IMR-90 (cell line): ENCODE data around the gene TIGD4. TPM values are rescaled to one million over a fixed set of nuclear protein-coding genes. Genes with fewer than 3 reads are reported as not detected.

ENCODE experiments used
- ATAC-seq: fragments of 200-7000 bp; cut with Tn5 transposase; 2 replicates; pipeline ENCODE4 v1.9.1; 2020; ENCODE audit warnings: low read depth, mild to moderate bottlenecking, moderate library complexity
- BruUV-seq: library from RNA; stranded (reverse); fragments of 400-500 nt; replicated peaks from 2 replicates; lab custom pipeline; 2021; lab: Mats Ljungman, UMichigan
- CTCF ChIA-PET: fragments of 300-600 bp; formaldehyde crosslinking; extraction: SDS; loops from one replicate; lab custom pipeline; 2021; ENCODE audit warnings: antibody characterized with exemption; lab: Yijun Ruan, JAX
- POLR2A ChIA-PET: fragments of 300-600 bp; sonication (Branson Sonifier 250); formaldehyde crosslinking; loops from one replicate; lab custom pipeline; 2022; ENCODE audit warnings: antibody characterized with exemption; ENCODE audit not compliant: unreplicated experiment; lab: Charles Lee
- DNase-seq: peaks from one replicate; pipeline ENCODE4 v3.0.0; 2013
- H2AFZ ChIP-seq: replicated peaks from 2 replicates; pipeline ENCODE3; 2013; ENCODE audit warnings: low read length, mild to moderate bottlenecking; ENCODE audit not compliant: poor library complexity
- H2AK5ac ChIP-seq: 2 replicates; pipeline ENCODE4 v1.6.1; 2013; ENCODE audit warnings: low read depth, low read length, inconsistent platforms
- H2AK9ac ChIP-seq: replicated peaks from 2 replicates; pipeline ENCODE3; 2013; ENCODE audit warnings: mild to moderate bottlenecking, low read depth, low read length, moderate library complexity; ENCODE audit not compliant: poor library complexity
- H2BK120ac ChIP-seq: 2 replicates; pipeline ENCODE4 v1.6.1; 2013; ENCODE audit warnings: low read depth, low read length, inconsistent platforms
- H2BK15ac ChIP-seq: 3 replicates; pipeline ENCODE4 v1.6.1; 2013; ENCODE audit warnings: low read depth, low read length, inconsistent platforms
- H2BK20ac ChIP-seq: 2 replicates; pipeline ENCODE4 v1.6.1; 2013; ENCODE audit warnings: low read depth, mild to moderate bottlenecking, inconsistent platforms, low read length, moderate library complexity
- H2BK5ac ChIP-seq: 2 replicates; pipeline ENCODE4 v1.6.1; 2013; ENCODE audit warnings: mild to moderate bottlenecking, low read depth, low read length, inconsistent platforms; ENCODE audit not compliant: poor library complexity, severe bottlenecking
- H3K14ac ChIP-seq: replicated peaks from 2 replicates; pipeline ENCODE4 v1.6.1; 2013; ENCODE audit warnings: low read depth, low read length, inconsistent platforms
- H3K18ac ChIP-seq: 2 replicates; pipeline ENCODE4 v1.6.1; 2013; ENCODE audit warnings: low read depth, low read length, control low read depth
- H3K23ac ChIP-seq: 2 replicates; pipeline ENCODE4 v1.6.1; 2013; ENCODE audit warnings: low read depth, low read length, inconsistent platforms
- H3K27ac ChIP-seq: 2 replicates; pipeline ENCODE4 v1.5.1; 2013; ENCODE audit warnings: mild to moderate bottlenecking, control low read depth, low read length; ENCODE audit not compliant: insufficient read depth
- H3K27me3 ChIP-seq: 2 replicates; pipeline ENCODE4 v1.6.1; 2013; ENCODE audit warnings: low read length; ENCODE audit not compliant: control insufficient read depth, insufficient read depth
- H3K36me3 ChIP-seq: 2 replicates; pipeline ENCODE4 v1.6.1; 2013; ENCODE audit warnings: low read length, mixed read lengths; ENCODE audit not compliant: control insufficient read depth, insufficient read depth
- H3K4ac ChIP-seq: 2 replicates; pipeline ENCODE4 v1.6.1; 2013; ENCODE audit warnings: low read depth, low read length, inconsistent platforms
- H3K4me1 ChIP-seq: 2 replicates; pipeline ENCODE4 v1.6.1; 2013; ENCODE audit warnings: low read length, mixed read lengths; ENCODE audit not compliant: control insufficient read depth, insufficient read depth
- H3K4me2 ChIP-seq: 2 replicates; pipeline ENCODE4 v1.6.1; 2013; ENCODE audit warnings: low read depth, mild to moderate bottlenecking, control low read depth, low read length, moderate library complexity
- H3K4me3 ChIP-seq: 2 replicates; pipeline ENCODE4 v1.5.1; 2013; ENCODE audit warnings: low read depth, mild to moderate bottlenecking, control low read depth, low read length, moderate library complexity; ENCODE audit not compliant: insufficient read depth
- H3K56ac ChIP-seq: 2 replicates; pipeline ENCODE4 v1.6.1; 2013; ENCODE audit warnings: low read length, inconsistent platforms; ENCODE audit not compliant: insufficient read depth; ENCODE audit errors: extremely low read depth
- H3K79me1 ChIP-seq, 2 experiments: 2 replicates each; pipeline ENCODE4 v1.6.1; 2013; ENCODE audit warnings: low read length in 2 of 2, inconsistent platforms in 1 of 2, low read depth in 1 of 2
- H3K9ac ChIP-seq: 2 replicates; pipeline ENCODE4 v1.6.1; 2013; ENCODE audit warnings: low read depth, low read length, control low read depth
- H3K9me1 ChIP-seq: 2 replicates; pipeline ENCODE4 v1.6.1; 2013; ENCODE audit warnings: low read length, inconsistent platforms; ENCODE audit not compliant: insufficient read depth
- H3K9me3 ChIP-seq: 2 replicates; pipeline ENCODE4 v1.6.1; 2013; ENCODE audit warnings: low read length; ENCODE audit not compliant: control insufficient read depth, insufficient read depth
- H4K20me1 ChIP-seq: 2 replicates; pipeline ENCODE4 v1.6.1; 2013; ENCODE audit warnings: low read length, inconsistent platforms; ENCODE audit not compliant: insufficient read depth
- H4K5ac ChIP-seq: 2 replicates; pipeline ENCODE4 v1.6.1; 2013; ENCODE audit warnings: mild to moderate bottlenecking, low read depth, low read length, control low read depth
- H4K8ac ChIP-seq, 2 experiments: 2 replicates each; pipeline ENCODE4 v1.6.1; 2013; ENCODE audit warnings: low read depth in 2 of 2, low read length in 2 of 2, control low read depth in 1 of 2, inconsistent platforms in 1 of 2
- H4K91ac ChIP-seq: 2 replicates; pipeline ENCODE4 v1.6.1; 2013; ENCODE audit warnings: low read depth, low read length, inconsistent platforms; ENCODE audit not compliant: insufficient read depth
- ELK1 ChIP-seq: fragments of 150-350 bp; IDR thresholded peaks from 2 replicates; pipeline ENCODE4 v1.6.1; 2016; ENCODE audit warnings: low read depth, mild to moderate bottlenecking, low read length, moderate library complexity, borderline replicate concordance
- WGBS, 2 experiments: methylation state at CpG; one replicate each; pipeline versions ENCODE4 v1.1.5 to v1.1.7; 2013; ENCODE audit warnings: missing lambda C conversion rate in 2 of 2; ENCODE audit not compliant: insufficient read length in 1 of 2; ENCODE audit errors: extremely low coverage in 2 of 2; 5-methylcytosine and 5-hydroxymethylcytosine counted together
- dilution Hi-C: fragments of 300-500 bp; cut with HindIII; formaldehyde crosslinking; loops from one replicate; pipeline ENCODE4 v1.14.3; 2018; ENCODE audit warnings: low sequenced_read_pairs; ENCODE audit not compliant: unreplicated experiment
- in situ Hi-C: fragments of 300-500 bp; cut with MboI; formaldehyde crosslinking; loops from 3 replicates; pipeline ENCODE4 v1.14.3; 2019; ENCODE audit warnings: low sequenced_read_pairs, inconsistent platforms, mixed read lengths
- intact Hi-C: fragments of 100-400 bp; cut with micrococcal nuclease; formaldehyde crosslinking; loops from 2 replicates; pipeline ENCODE4 v1.10.0; 2022
- polyA plus RNA-seq, 3 experiments: library from polyadenylated mRNA; depleted of rRNA; stranded (reverse); fragments of >200 nt; gene quantifications; 2 replicates each; pipeline ENCODE4 v1.2.3, GENCODE V29; 2012; ENCODE audit warnings: low replicate concordance in 1 of 3
- total RNA-seq: library from RNA; depleted of rRNA; stranded (reverse); fragments of >200 nt; gene quantifications from 2 replicates; pipeline ENCODE4 v1.2.3, GENCODE V29; 2012

Gene TIGD4
- total and polyA plus RNA-seq, 2 of the 4 experiments (the other 2 are of a cell fraction), result 0.03 TPM; not detected in 1

DNA sequence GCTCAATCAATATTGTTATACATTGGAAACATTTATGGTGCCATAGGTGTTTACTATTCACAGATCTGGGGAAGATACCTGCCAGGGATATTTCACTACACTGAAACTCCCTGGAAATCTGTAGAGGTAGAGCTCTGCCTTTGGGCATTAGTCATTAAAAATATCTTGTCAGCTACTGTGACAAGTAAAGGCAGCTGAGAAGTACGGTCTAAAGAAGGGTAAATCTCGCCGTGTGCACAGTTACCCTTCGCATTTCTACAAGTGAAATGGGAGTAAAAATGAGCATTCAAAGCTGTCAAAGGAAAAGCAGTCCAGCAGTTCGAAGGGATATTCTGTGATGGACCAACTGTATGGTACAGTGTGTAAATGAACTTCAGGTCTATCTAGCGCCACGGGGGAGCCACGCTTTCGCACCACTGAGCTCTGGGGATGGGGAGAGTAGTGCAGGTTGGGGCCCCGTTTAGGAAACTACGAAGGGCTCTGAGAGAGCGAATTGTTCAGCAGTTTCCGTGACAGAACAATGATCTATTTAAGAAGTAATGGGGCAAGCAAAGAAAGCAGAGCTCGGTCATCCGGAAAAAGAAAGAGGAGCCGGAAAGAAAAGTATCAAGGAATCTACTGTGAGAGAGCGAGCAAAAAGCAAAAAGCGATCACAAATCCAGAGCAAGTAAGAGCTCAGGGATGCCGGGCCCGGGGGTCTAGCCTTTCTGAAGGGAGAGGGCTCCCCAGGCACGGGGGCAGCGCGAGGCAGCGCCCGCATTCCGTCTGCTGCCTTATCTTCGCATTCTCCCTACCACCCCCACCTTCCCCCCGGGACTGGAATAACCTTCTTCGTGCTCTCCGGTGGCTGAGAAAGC is 646 bp downstream of the TIGD4 start:
- H2BK20ac ChIP-seq, result no peak overlapping the region
- no peak overlapping the region for H4K91ac ChIP-seq
- H2BK5ac ChIP-seq, result no peak overlapping the region
- dilution Hi-C loops, result no loop called here
- peaks cover 5 to 19% of the 10 kb centered on the region in 2 experiments; a peak in 3 of 4 replicates for H3K79me1 ChIP-seq
- H3K27me3 ChIP-seq, result peaks cover 6% of the 10 kb centered on the region; the same call in 1 of the 2 replicates
- 0 out of 2 replicates have a peak overlapping the region, but pooled peaks have one; percentile 32 for H3K14ac ChIP-seq
- DNase-seq (peak; percentile 3), ATAC-seq (peak; percentile 6; the same call in 1 of the 2 replicates)
- POLR2A ChIA-PET, result interaction anchor here (0.6 to 0.8 kb wide), 2 partner anchors 17 to 300 kb away, joined by 3 read pairs; no protein-coding TSS in a partner anchor
- 6% methylated on average over 11 of the region's 30 CpGs; no CpG with 5 or more reads in 1 of the 2 experiments for WGBS, 2 experiments
- H3K23ac ChIP-seq, result peak overlapping the region; percentile 68; the same call in 1 of the 2 replicates
- H3K4me3 ChIP-seq, result peak overlapping the region; percentile 79
- no peaks in the 10 kb centered on the region for H3K9me1 ChIP-seq
- peak overlapping the region; percentile 97 for H2AFZ ChIP-seq
- H3K9ac ChIP-seq, result peak overlapping the region; percentile 58
- peak overlapping the region; percentile 96 for H3K4me2 ChIP-seq
- no peaks in the 10 kb centered on the region for H3K36me3 ChIP-seq
- peak overlapping the region; percentile 12; the same call in 1 of the 2 replicates for H3K27ac ChIP-seq
- no peak overlapping the region for H3K18ac ChIP-seq
- H4K5ac ChIP-seq, result no peak overlapping the region
- no peak for TF ChIP-seq ELK1
- no TSS peak for BruUV-seq
- no peaks in the 10 kb centered on the region for H3K9me3 ChIP-seq
- H4K8ac ChIP-seq, result peak overlapping the region in 1 of 2 experiments; percentile 62; a peak in 1 of 4 replicates
- H4K20me1 ChIP-seq, result 0 out of 2 replicates have a peak, but pooled peaks cover 4% of the 10 kb centered on the region
- intact Hi-C loops, result loop anchor here (1.0 kb wide), 1 partner anchor 243 kb away; the partner anchor contains the start of gene FBXW7
- H3K4me1 ChIP-seq, result no peaks in the 10 kb centered on the region
- H2BK120ac ChIP-seq, result no peak overlapping the region
- CTCF ChIA-PET, result interaction anchor here (0.8 to 1.6 kb wide), 4 partner anchors 31 to 349 kb away, joined by 3 to 5 read pairs (median 3); no protein-coding TSS in a partner anchor
- H2BK15ac ChIP-seq, result no peak overlapping the region
- H3K56ac ChIP-seq, result no peak overlapping the region
- in situ Hi-C loops, result no loop called here
- H3K4ac ChIP-seq, result 0 out of 2 replicates have a peak overlapping the region, but pooled peaks have one; percentile 55
- H2AK5ac ChIP-seq, result no peak overlapping the region
- H2AK9ac ChIP-seq, result peak overlapping the region; percentile 34
